ENCODE data around the gene FRYL.

FRYL gene

GRCh38 chr4:48680848-48681568, 99.1 kb downstream of the FRYL start:
- no peak for TF ChIP-seq CTCF (IDR thresholded peaks at IDR 0.05; ENCODE audit: extremely low read depth, insufficient read depth, missing control alignments)
- no peak for DNase-seq (ENCODE audit: low spot score)
- in situ Hi-C loops (cut with MboI; ENCODE audit: low pct_unique_long_range_greater_than_20kb, low sequenced_read_pairs, unreplicated experiment): no loop called here

- no peak for DNase-seq (ENCODE audit: low spot score)
- TF ChIP-seq CTCF (IDR thresholded peaks at IDR 0.05; ENCODE audit: extremely low read depth, insufficient read depth, missing control alignments): no peak
- in situ Hi-C loops (cut with MboI; ENCODE audit: low pct_unique_long_range_greater_than_20kb, low sequenced_read_pairs, unreplicated experiment): no loop called here
These were observed 106.5 kb downstream of the FRYL start for GRCh38 chr4:48673537-48673936.

- in situ Hi-C loops (cut with MboI; ENCODE audit: low pct_unique_long_range_greater_than_20kb, low sequenced_read_pairs, unreplicated experiment): no loop called here
- no peak for TF ChIP-seq CTCF (IDR thresholded peaks at IDR 0.05; ENCODE audit: extremely low read depth, insufficient read depth, missing control alignments)
- DNase-seq (ENCODE audit: low spot score): no peak
These were observed 109.5 kb downstream of the FRYL start for GRCh38 chr4:48670587-48670986.

GRCh38 chr4:48669086-48669485, 111.0 kb downstream of the FRYL start:
- no peak for TF ChIP-seq CTCF (IDR thresholded peaks at IDR 0.05; ENCODE audit: extremely low read depth, insufficient read depth, missing control alignments)
- no peak for DNase-seq (ENCODE audit: low spot score)
- in situ Hi-C loops (cut with MboI; ENCODE audit: low pct_unique_long_range_greater_than_20kb, low sequenced_read_pairs, unreplicated experiment): no loop called here

GRCh38 chr4:48668254-48669017, 111.6 kb downstream of the FRYL start:
- no peak for TF ChIP-seq CTCF (IDR thresholded peaks at IDR 0.05; ENCODE audit: extremely low read depth, insufficient read depth, missing control alignments)
- in situ Hi-C loops (cut with MboI; ENCODE audit: low pct_unique_long_range_greater_than_20kb, low sequenced_read_pairs, unreplicated experiment): no loop called here
- no peak for DNase-seq (ENCODE audit: low spot score)

GRCh38 chr4:48667148-48667547, 112.9 kb downstream of the FRYL start:
- no peak for TF ChIP-seq CTCF (IDR thresholded peaks at IDR 0.05; ENCODE audit: extremely low read depth, insufficient read depth, missing control alignments)
- in situ Hi-C loops (cut with MboI; ENCODE audit: low pct_unique_long_range_greater_than_20kb, low sequenced_read_pairs, unreplicated experiment): no loop called here
- DNase-seq (ENCODE audit: low spot score): no peak

Data from GM13977 (cell line).